ENCODE data around the gene DNAJC4. TPM values are rescaled to one million over a fixed set of nuclear protein-coding genes. Genes with fewer than 3 reads are reported as not detected.

DNAJC4 gene
- total RNA-seq, 4 donors from 2014 or later: 13.8 to 30.0 (median 18.9) TPM

- peak overlapping the region; percentile 68 to 85 (median 77) for H3K4me3 ChIP-seq
- in situ Hi-C loops (cut with MboI; ENCODE audit: low sequenced_read_pairs in 4 of 4) (no loop called here), intact Hi-C loops (cut with DNase I; ENCODE audit: low total_unique reads) (loop anchor here (5.0 to 10.0 kb wide), 2 partner anchors 87 to 510 kb away; partner anchors contain the start of gene ATL3)
- peaks cover 44 to 52% of the 10 kb centered on the region in 2 donors for H3K4me1 ChIP-seq
- TF ChIP-seq POLR2A (IDR thresholded peaks at IDR 0.05) (peak; percentile 99 to 100), CTCF (IDR thresholded peaks at IDR 0.05 in 4 of 5, conservative IDR thresholded peaks at IDR 0.05 in 1 of 5) (peak; percentile 50 to 76 (median 67))
- H3K9me3 ChIP-seq: no peaks in the 10 kb centered on the region
- H3K36me3 ChIP-seq: no peaks in the 10 kb centered on the region
- peak overlapping the region; percentile 95 to 99 (median 98) for H3K27ac ChIP-seq
- peak; percentile 42 to 45 for ATAC-seq
- DNase-seq: peak; percentile 80 to 87
- H3K27me3 ChIP-seq: no peaks in the 10 kb centered on the region
Observed at GRCh38 chr11:64185175-64185692, 45.1 kb upstream of the DNAJC4 start.

GRCh38 chr11:64185693-64186491 is 44.5 kb upstream of the DNAJC4 start, which contains the start of gene STIP1:
STIP1 (plus strand) TSS chr11:64186171; CDS start chr11:64186262, 91 bp downstream.
- DNase-seq (peak; percentile 100), ATAC-seq (peak; percentile 84 to 85)
- no peaks in the 10 kb centered on the region for H3K36me3 ChIP-seq
- no peaks in the 10 kb centered on the region for H3K27me3 ChIP-seq
- no peaks in the 10 kb centered on the region for H3K9me3 ChIP-seq
- H3K27ac ChIP-seq: peak within 1 kb of the TSS; percentile 95 to 99 (median 98)
- peak in 1 of 5 experiments; percentile 10 for TF ChIP-seq CTCF (IDR thresholded peaks at IDR 0.05 in 4 of 5, conservative IDR thresholded peaks at IDR 0.05 in 1 of 5)
- peak in 1 of 2 donors; percentile 19 for TF ChIP-seq POLR2A (IDR thresholded peaks at IDR 0.05)
- H3K4me3 ChIP-seq: peak within 1 kb of the TSS; percentile 68 to 85 (median 77)
- H3K4me1 ChIP-seq: peaks cover 38 to 45% of the 10 kb centered on the region in 2 donors
- in situ Hi-C loops (cut with MboI; ENCODE audit: low sequenced_read_pairs in 4 of 4) (no loop called here), intact Hi-C loops (cut with DNase I; ENCODE audit: low total_unique reads) (loop anchor here (2.0 to 10.0 kb wide), 3 partner anchors 41 to 511 kb away; partner anchors contain the start of genes ATL3, NUDT22 and TRPT1)

- no peak for TF ChIP-seq CTCF (IDR thresholded peaks at IDR 0.05 in 4 of 5, conservative IDR thresholded peaks at IDR 0.05 in 1 of 5)
- TF ChIP-seq POLR2A (IDR thresholded peaks at IDR 0.05): no peak
- intact Hi-C loops (cut with DNase I; ENCODE audit: low total_unique reads): loop anchor here (2.0 to 10.0 kb wide), 3 partner anchors 40 to 512 kb away; partner anchors contain the start of genes ATL3, NUDT22 and TRPT1
- in situ Hi-C loops (cut with MboI; ENCODE audit: low sequenced_read_pairs in 4 of 4): no loop called here
- ATAC-seq: no peak
- H3K27me3 ChIP-seq: no peaks in the 10 kb centered on the region
- no peak for DNase-seq
- H3K36me3 ChIP-seq: no peaks in the 10 kb centered on the region
- no peaks in the 10 kb centered on the region for H3K9me3 ChIP-seq
- H3K27ac ChIP-seq: no peak overlapping the region
- H3K4me3 ChIP-seq: no peak overlapping the region
- H3K4me1 ChIP-seq: peaks cover 32 to 38% of the 10 kb centered on the region in 2 donors
Observed at GRCh38 chr11:64186492-64187165, 43.7 kb upstream of the DNAJC4 start.

- DNase-seq (no peak), ATAC-seq (no peak)
- intact Hi-C loops (cut with DNase I; ENCODE audit: low total_unique reads): no loop called here
- no peak overlapping the region for H3K27ac ChIP-seq
- H3K9me3 ChIP-seq: no peaks in the 10 kb centered on the region
- TF ChIP-seq CTCF (IDR thresholded peaks at IDR 0.05 in 4 of 5, conservative IDR thresholded peaks at IDR 0.05 in 1 of 5) (no peak), POLR2A (IDR thresholded peaks at IDR 0.05) (no peak)
- in situ Hi-C loops (cut with MboI; ENCODE audit: low sequenced_read_pairs in 4 of 4): no loop called here
- H3K4me3 ChIP-seq: no peak overlapping the region
- H3K4me1 ChIP-seq: peaks cover 0 to 3% of the 10 kb centered on the region in 2 donors
- H3K36me3 ChIP-seq: peaks cover 3 to 46% of the 10 kb centered on the region in 2 donors
- no peaks in the 10 kb centered on the region for H3K27me3 ChIP-seq
Observed at GRCh38 chr11:64192434-64192833, 37.9 kb upstream of the DNAJC4 start.
